ENCODE results near the gene SBNO1. TPM values are rescaled to one million over a fixed set of nuclear protein-coding genes. Genes with fewer than 3 reads are reported as not detected.

The SBNO1 gene
- 17.6 to 28.0 TPM (median 22.2 TPM) in 5 replicates for total RNA-seq (2022; extraction: Qiagen RNA extraction)

GRCh38 chr12:123364532-123365024 is at the start of gene SBNO1:
SBNO1 (minus strand) TSS chr12:123364847; CDS start chr12:123350441, 14,406 bp downstream.

Other genes with a start within 250 kb of the SBNO1 start
- gene PITPNM2, start 213.8 kb downstream of the SBNO1 start, total RNA-seq (2022; extraction: Qiagen RNA extraction), result 12.1 to 22.3 TPM (median 18.8 TPM) in 5 replicates
- 17.3 to 24.4 TPM (median 21.4 TPM) in 5 replicates for gene MPHOSPH9, start 131.7 kb downstream of the SBNO1 start, total RNA-seq (2022; extraction: Qiagen RNA extraction)
- gene MTRFR, start 131.4 kb downstream of the SBNO1 start, total RNA-seq (2022; extraction: Qiagen RNA extraction), result 13.4 to 17.6 TPM (median 17.0 TPM) in 5 replicates
- gene CDK2AP1, start 93.0 kb downstream of the SBNO1 start, total RNA-seq (2022; extraction: Qiagen RNA extraction), result 106 to 183 TPM (median 158 TPM) in 5 replicates
- 50.2 to 54.8 TPM (median 53.6 TPM) in 5 replicates for gene KMT5A, start 19.3 kb upstream of the SBNO1 start, total RNA-seq (2022; extraction: Qiagen RNA extraction)
- 1.5 to 2.0 TPM (median 1.6 TPM) in 5 replicates for gene RILPL2, start 71.8 kb upstream of the SBNO1 start, total RNA-seq (2022; extraction: Qiagen RNA extraction)
- gene SNRNP35, start 93.3 kb upstream of the SBNO1 start, total RNA-seq (2022; extraction: Qiagen RNA extraction), result 16.8 to 21.8 TPM (median 19.8 TPM) in 5 replicates
- gene RILPL1, start 168.9 kb upstream of the SBNO1 start, total RNA-seq (2022; extraction: Qiagen RNA extraction), result 10.1 to 14.6 TPM (median 11.1 TPM) in 5 replicates
- gene TMED2, start 219.7 kb upstream of the SBNO1 start, total RNA-seq (2022; extraction: Qiagen RNA extraction), result 168 to 201 TPM (median 187 TPM) in 5 replicates
- gene DDX55, start 237.3 kb upstream of the SBNO1 start, total RNA-seq (2022; extraction: Qiagen RNA extraction), result 27.6 to 31.7 TPM (median 30.1 TPM) in 5 replicates

Data from A549 treated with Mapracorat at 1 μM for 4 hours (cell line).